HepG2 (cell line): ENCODE data around the gene SH3PXD2A.

Source experiments
- CCAR2 ChIP-seq: fragments of 200-400 bp; formaldehyde crosslinking; optimal IDR thresholded peaks from 2 replicates; pipeline ENCODE3; 2018; ENCODE audit warnings: low read depth, mild to moderate bottlenecking, low read length, moderate library complexity
- JUN ChIP-seq: sonication (generic); formaldehyde crosslinking; IDR thresholded peaks from 2 replicates; pipeline ENCODE4 v1.4.0; 2020; ENCODE audit warnings: mild to moderate bottlenecking, missing genetic modification reagents
- SKI ChIP-seq: fragments of 450-650 bp; IDR thresholded peaks from one replicate; pipeline ENCODE4 v1.6.1; 2018; ENCODE audit warnings: mild to moderate bottlenecking; ENCODE audit not compliant: partially characterized antibody
- TEAD2 ChIP-seq: sonication (generic); formaldehyde crosslinking; IDR thresholded peaks from 2 replicates; pipeline ENCODE4 v1.9.0; 2021; ENCODE audit warnings: missing genetic modification reagents
- ZNF143 ChIP-seq: sonication (generic); formaldehyde crosslinking; IDR thresholded peaks from 2 replicates; pipeline ENCODE4 v1.4.0; 2020; ENCODE audit warnings: missing genetic modification reagents
- ZNF17 ChIP-seq: sonication (generic); formaldehyde crosslinking; IDR thresholded peaks from 2 replicates; pipeline ENCODE4 v1.5.0; 2020; ENCODE audit warnings: mild to moderate bottlenecking, missing genetic modification reagents
- TF ChIP-seq, protein P1 (sequence below): sonication (generic); formaldehyde crosslinking; IDR thresholded peaks from 2 replicates; pipeline ENCODE4 v1.5.0; 2020; ENCODE audit warnings: mild to moderate bottlenecking, missing genetic modification reagents, moderate library complexity
- TF ChIP-seq, protein P2 (sequence below): sonication (generic); formaldehyde crosslinking; IDR thresholded peaks from 2 replicates; pipeline ENCODE4 v1.4.0; 2020; ENCODE audit warnings: mild to moderate bottlenecking, missing genetic modification reagents
- TF ChIP-seq, protein P3 (sequence below): sonication (generic); formaldehyde crosslinking; IDR thresholded peaks from 2 replicates; pipeline ENCODE4 v1.5.0; 2020; ENCODE audit warnings: mild to moderate bottlenecking, missing genetic modification reagents
- TF ChIP-seq, protein P4 (sequence below): sonication (generic); formaldehyde crosslinking; IDR thresholded peaks from 2 replicates; pipeline ENCODE4 v1.5.0; 2020; ENCODE audit warnings: missing genetic modification reagents

DNA sequence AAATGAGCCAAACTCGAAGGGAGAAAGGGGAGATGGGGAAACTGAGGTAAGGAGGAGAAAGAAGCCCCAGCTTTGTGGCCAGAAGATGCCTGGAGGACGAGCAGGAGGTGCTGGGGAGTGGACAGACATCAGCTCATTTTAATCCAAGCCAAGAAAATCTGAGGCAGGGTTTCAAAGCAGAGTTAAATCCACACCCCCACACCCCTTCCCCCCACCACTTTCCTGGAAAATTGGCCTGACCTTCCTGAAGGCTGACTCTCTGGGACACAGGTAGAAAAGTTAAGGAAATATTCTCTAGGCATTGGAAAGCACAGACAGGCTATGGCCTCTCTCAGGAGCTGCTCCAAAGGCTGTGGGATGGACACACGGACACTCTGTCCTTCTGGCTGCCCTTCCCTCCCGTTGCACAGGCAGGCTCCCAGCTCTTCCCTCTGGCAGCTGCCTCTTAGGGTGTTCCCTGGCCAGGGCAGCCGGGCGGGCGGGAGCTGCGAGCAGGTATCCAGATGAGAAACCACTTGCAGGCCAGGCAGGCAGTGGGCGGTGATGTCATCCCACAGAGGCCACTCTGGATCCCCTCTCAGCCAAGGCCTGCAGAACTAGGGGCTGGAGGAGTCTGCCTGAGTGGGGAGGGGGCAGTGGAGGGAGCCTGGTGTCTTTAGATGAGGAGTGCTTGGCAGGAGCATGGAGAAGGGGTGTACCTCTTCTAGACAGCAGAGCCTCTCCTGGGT, 190.1 kb downstream of the SH3PXD2A start:
- TF ChIP-seq, protein P1, sequence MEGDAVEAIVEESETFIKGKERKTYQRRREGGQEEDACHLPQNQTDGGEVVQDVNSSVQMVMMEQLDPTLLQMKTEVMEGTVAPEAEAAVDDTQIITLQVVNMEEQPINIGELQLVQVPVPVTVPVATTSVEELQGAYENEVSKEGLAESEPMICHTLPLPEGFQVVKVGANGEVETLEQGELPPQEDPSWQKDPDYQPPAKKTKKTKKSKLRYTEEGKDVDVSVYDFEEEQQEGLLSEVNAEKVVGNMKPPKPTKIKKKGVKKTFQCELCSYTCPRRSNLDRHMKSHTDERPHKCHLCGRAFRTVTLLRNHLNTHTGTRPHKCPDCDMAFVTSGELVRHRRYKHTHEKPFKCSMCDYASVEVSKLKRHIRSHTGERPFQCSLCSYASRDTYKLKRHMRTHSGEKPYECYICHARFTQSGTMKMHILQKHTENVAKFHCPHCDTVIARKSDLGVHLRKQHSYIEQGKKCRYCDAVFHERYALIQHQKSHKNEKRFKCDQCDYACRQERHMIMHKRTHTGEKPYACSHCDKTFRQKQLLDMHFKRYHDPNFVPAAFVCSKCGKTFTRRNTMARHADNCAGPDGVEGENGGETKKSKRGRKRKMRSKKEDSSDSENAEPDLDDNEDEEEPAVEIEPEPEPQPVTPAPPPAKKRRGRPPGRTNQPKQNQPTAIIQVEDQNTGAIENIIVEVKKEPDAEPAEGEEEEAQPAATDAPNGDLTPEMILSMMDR (CRISPR knock-in tag) = no peak
- TF ChIP-seq SKI = no peak
- TF ChIP-seq JUN = no peak
- no peak for TF ChIP-seq CCAR2
- TF ChIP-seq, protein P2, sequence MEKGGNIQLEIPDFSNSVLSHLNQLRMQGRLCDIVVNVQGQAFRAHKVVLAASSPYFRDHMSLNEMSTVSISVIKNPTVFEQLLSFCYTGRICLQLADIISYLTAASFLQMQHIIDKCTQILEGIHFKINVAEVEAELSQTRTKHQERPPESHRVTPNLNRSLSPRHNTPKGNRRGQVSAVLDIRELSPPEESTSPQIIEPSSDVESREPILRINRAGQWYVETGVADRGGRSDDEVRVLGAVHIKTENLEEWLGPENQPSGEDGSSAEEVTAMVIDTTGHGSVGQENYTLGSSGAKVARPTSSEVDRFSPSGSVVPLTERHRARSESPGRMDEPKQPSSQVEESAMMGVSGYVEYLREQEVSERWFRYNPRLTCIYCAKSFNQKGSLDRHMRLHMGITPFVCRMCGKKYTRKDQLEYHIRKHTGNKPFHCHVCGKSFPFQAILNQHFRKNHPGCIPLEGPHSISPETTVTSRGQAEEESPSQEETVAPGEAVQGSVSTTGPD = no peak
- TF ChIP-seq ZNF17 = no peak
- TF ChIP-seq ZNF143 (CRISPR knock-in tag) = no peak
- TF ChIP-seq, protein P3, sequence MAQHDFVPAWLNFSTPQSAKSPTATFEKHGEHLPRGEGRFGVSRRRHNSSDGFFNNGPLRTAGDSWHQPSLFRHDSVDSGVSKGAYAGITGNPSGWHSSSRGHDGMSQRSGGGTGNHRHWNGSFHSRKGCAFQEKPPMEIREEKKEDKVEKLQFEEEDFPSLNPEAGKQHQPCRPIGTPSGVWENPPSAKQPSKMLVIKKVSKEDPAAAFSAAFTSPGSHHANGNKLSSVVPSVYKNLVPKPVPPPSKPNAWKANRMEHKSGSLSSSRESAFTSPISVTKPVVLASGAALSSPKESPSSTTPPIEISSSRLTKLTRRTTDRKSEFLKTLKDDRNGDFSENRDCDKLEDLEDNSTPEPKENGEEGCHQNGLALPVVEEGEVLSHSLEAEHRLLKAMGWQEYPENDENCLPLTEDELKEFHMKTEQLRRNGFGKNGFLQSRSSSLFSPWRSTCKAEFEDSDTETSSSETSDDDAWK (CRISPR knock-in tag) = no peak
- TF ChIP-seq TEAD2 (CRISPR knock-in tag) = no peak
- TF ChIP-seq, protein P4, sequence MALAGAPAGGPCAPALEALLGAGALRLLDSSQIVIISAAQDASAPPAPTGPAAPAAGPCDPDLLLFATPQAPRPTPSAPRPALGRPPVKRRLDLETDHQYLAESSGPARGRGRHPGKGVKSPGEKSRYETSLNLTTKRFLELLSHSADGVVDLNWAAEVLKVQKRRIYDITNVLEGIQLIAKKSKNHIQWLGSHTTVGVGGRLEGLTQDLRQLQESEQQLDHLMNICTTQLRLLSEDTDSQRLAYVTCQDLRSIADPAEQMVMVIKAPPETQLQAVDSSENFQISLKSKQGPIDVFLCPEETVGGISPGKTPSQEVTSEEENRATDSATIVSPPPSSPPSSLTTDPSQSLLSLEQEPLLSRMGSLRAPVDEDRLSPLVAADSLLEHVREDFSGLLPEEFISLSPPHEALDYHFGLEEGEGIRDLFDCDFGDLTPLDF (CRISPR knock-in tag) = no peak
